K562 (cell line): ENCODE data around the gene NAB1. TPM values are rescaled to one million over a fixed set of nuclear protein-coding genes. Genes with fewer than 3 reads are reported as not detected.

Experiments used
- ATAC-seq: fragments of 200-7000 bp; cut with Tn5 transposase; 3 replicates; pipeline ENCODE4 v1.9.1; 2020; ENCODE audit warnings: moderate library complexity
- BruUV-seq: library from RNA; stranded (reverse); fragments of 400-500 nt; replicated peaks from 2 replicates; lab custom pipeline; 2021; lab: Mats Ljungman, UMichigan
- CTCF ChIA-PET: fragments of 300-600 bp; formaldehyde crosslinking; extraction: SDS; loops from one replicate; lab custom pipeline; 2021; ENCODE audit warnings: low intra/inter-chr PET ratio; lab: Yijun Ruan, JAX
- POLR2A ChIA-PET: fragments of 300-600, 350-650 bp; sonication (Branson Sonifier 250); formaldehyde crosslinking; extraction: SDS; loops from one replicate; lab custom pipeline; 2021; ENCODE audit warnings: antibody characterized with exemption, inconsistent platforms; lab: Yijun Ruan, JAX
- DNase-seq, 4 experiments: peaks; one replicate each; pipeline versions ENCODE4 v3.0.0 to v3.0.0-alpha.2; 2011 to 2018; ENCODE audit warnings: low spot score in 3 of 4, mixed read lengths in 3 of 4; ENCODE audit errors: extremely low read depth in 1 of 4
- FAIRE-seq: peaks from 2 replicates; lab custom pipeline; 2011; peaks lifted over from hg19 to GRCh38; lab: Jason Lieb, UNC
- H2AFZ ChIP-seq: 2 replicates; pipeline ENCODE4 v1.6.0; 2011; ENCODE audit warnings: low read depth, low read length, control low read depth, inconsistent platforms
- H3K27ac ChIP-seq: fragments of 200-600 bp; 3 replicates; pipeline ENCODE4 v1.8.0; 2011; ENCODE audit warnings: low read depth, mild to moderate bottlenecking, control low read depth, inconsistent platforms, low read length, moderate library complexity, mixed read lengths; ENCODE audit errors: extremely low read depth
- H3K27me3 ChIP-seq, 2 experiments: fragments of 300-600 bp in 1 of 2; 2 replicates in 1 of 2; 3 replicates in 1 of 2; pipeline versions ENCODE4 v1.6.0 to v1.8.0; 2011; ENCODE audit warnings: inconsistent platforms in 2 of 2, low read length in 2 of 2, mild to moderate bottlenecking in 1 of 2, mixed read lengths in 1 of 2, moderate library complexity in 1 of 2; ENCODE audit not compliant: control insufficient read depth in 2 of 2, insufficient read depth in 2 of 2
- H3K36me3 ChIP-seq: fragments of 300-600 bp; 3 replicates; pipeline ENCODE4 v1.8.0; 2011; ENCODE audit warnings: mild to moderate bottlenecking, low read length, inconsistent platforms; ENCODE audit not compliant: control insufficient read depth, insufficient read depth
- H3K4me1 ChIP-seq, 2 experiments: fragments of 200-600 bp in 1 of 2; replicated peaks in 1 of 2; 2 replicates in 1 of 2; 3 replicates in 1 of 2; pipeline versions ENCODE4 v1.5.1 to v1.8.0; 2011; ENCODE audit warnings: inconsistent platforms in 2 of 2, low read length in 2 of 2, mild to moderate bottlenecking in 1 of 2, mixed read lengths in 1 of 2, moderate library complexity in 1 of 2; ENCODE audit not compliant: control insufficient read depth in 2 of 2, insufficient read depth in 2 of 2
- H3K4me2 ChIP-seq: 2 replicates; pipeline ENCODE4 v1.6.1; 2011; ENCODE audit warnings: low read length, control low read depth, inconsistent platforms, mixed read lengths; ENCODE audit not compliant: insufficient read depth
- H3K4me3 ChIP-seq: fragments of 200-600 bp; sonication (generic), shearing (Covaris generic); 2 replicates; pipeline ENCODE4 v1.5.1; 2016; ENCODE audit warnings: control low read depth, inconsistent platforms
- H3K79me2 ChIP-seq: fragments of 200-600 bp; 3 replicates; pipeline ENCODE4 v1.8.0; 2011; ENCODE audit warnings: low read length, inconsistent platforms; ENCODE audit not compliant: control insufficient read depth, insufficient read depth
- H3K9ac ChIP-seq, 2 experiments: 2 replicates each; pipeline versions ENCODE4 v1.6.0 to v1.6.1; 2011; ENCODE audit warnings: low read depth in 2 of 2, low read length in 2 of 2, control low read depth in 1 of 2, inconsistent platforms in 1 of 2, mild to moderate bottlenecking in 1 of 2, mixed read lengths in 1 of 2; ENCODE audit not compliant: insufficient read depth in 1 of 2
- H3K9me1 ChIP-seq: one replicate; pipeline ENCODE4 v1.6.0; 2011; ENCODE audit warnings: inconsistent platforms, mild to moderate bottlenecking, low read length, moderate library complexity; ENCODE audit not compliant: control insufficient read depth, insufficient read depth
- H3K9me3 ChIP-seq: replicated peaks from 2 replicates; pipeline ENCODE4 v1.5.1; 2011; ENCODE audit warnings: low read depth, low read length, inconsistent platforms; ENCODE audit not compliant: control insufficient read depth, insufficient read depth
- H4K20me1 ChIP-seq: replicated peaks from 2 replicates; pipeline ENCODE4 v1.6.1; 2011; ENCODE audit warnings: low read length, inconsistent platforms, mixed read lengths; ENCODE audit not compliant: control insufficient read depth, insufficient read depth
- BCOR ChIP-seq: fragments of 450-650 bp; IDR thresholded peaks from 2 replicates; pipeline ENCODE4 v1.6.1; 2016
- FIP1L1 ChIP-seq: fragments of 200-400 bp; formaldehyde crosslinking; IDR thresholded peaks from 2 replicates; pipeline ENCODE4 v1.6.1; 2018; ENCODE audit warnings: mild to moderate bottlenecking, low read depth, low read length; ENCODE audit not compliant: poor library complexity, severe bottlenecking
- ILK ChIP-seq: fragments of 450-650 bp; IDR thresholded peaks from 2 replicates; pipeline ENCODE4 v1.6.1; 2016; ENCODE audit warnings: missing genetic modification characterization, low read depth, mild to moderate bottlenecking, missing compliant biosample characterization, moderate library complexity, borderline replicate concordance
- MAFF ChIP-seq: IDR thresholded peaks from 2 replicates; pipeline ENCODE4 v1.6.1; 2012; ENCODE audit warnings: low read length, improper control_type of control experiment
- PCBP1 ChIP-seq: fragments of 200-400 bp; formaldehyde crosslinking; IDR thresholded peaks from 2 replicates; pipeline ENCODE4 v1.6.1; 2018; ENCODE audit warnings: mild to moderate bottlenecking, low read depth, low read length; ENCODE audit not compliant: poor library complexity, severe bottlenecking
- ZNF668 ChIP-seq: fragments of 250-450 bp; sonication (Bioruptor Pico); IDR thresholded peaks from 2 replicates; pipeline ENCODE4 v1.8.0; 2022; ENCODE audit warnings: mild to moderate bottlenecking, inconsistent platforms
- WGBS: fragments of 100-300 bp; shearing (Covaris generic); methylation state at CpG from one replicate; pipeline ENCODE4 v1.1.6; 2016; ENCODE audit warnings: low coverage, mixed read lengths; ENCODE audit not compliant: insufficient coverage; ENCODE audit errors: missing lambda C conversion rate; 5-methylcytosine and 5-hydroxymethylcytosine counted together
- in situ Hi-C: fragments of 300-500 bp; cut with MboI; formaldehyde crosslinking; loops from 4 replicates; pipeline ENCODE4 v1.15.0; 2018; ENCODE audit warnings: inconsistent platforms, mixed read lengths
- intact Hi-C: fragments of 100-400 bp; cut with micrococcal nuclease; formaldehyde crosslinking; loops from 2 replicates; pipeline ENCODE4 v1.14.2; 2022
- polyA plus RNA-seq, 8 experiments: library from polyadenylated mRNA; depleted of rRNA in 4 of 8; stranded (reverse) in 5 of 8; unstranded in 3 of 8; fragments of >200 nt; fragmentation: Nextera tagmentation in 2 of 8; fragmentation: Illumina TruSeq in 1 of 8; extraction: Ambion mirVana in 2 of 8; extraction: Trizol in 1 of 8; gene quantifications; 2 replicates each; pipeline versions ENCODE4 v1.2.1 to v1.2.3, GENCODE V29; 2011 to 2014; ENCODE audit warnings: inconsistent platforms in 1 of 8, missing spikeins in 1 of 8
- total RNA-seq, 7 experiments: library from RNA; depleted of rRNA in 6 of 7; stranded (reverse); fragments of >200 nt in 6 of 7; fragmentation: Illumina TruSeq in 2 of 7; extraction: Trizol in 2 of 7; gene quantifications; 2 replicates each; pipeline versions ENCODE4 v1.2.1 to v1.2.3, GENCODE V29; 2011 to 2021; ENCODE audit warnings: low replicate concordance in 1 of 7

The NAB1 gene
- total and polyA plus RNA-seq, 9 of the 15 experiments (the other 6 are each of a cell fraction or from before 2014, with no cell fraction given) = 3.1 to 23.0 (median 16.3) TPM

DNA sequence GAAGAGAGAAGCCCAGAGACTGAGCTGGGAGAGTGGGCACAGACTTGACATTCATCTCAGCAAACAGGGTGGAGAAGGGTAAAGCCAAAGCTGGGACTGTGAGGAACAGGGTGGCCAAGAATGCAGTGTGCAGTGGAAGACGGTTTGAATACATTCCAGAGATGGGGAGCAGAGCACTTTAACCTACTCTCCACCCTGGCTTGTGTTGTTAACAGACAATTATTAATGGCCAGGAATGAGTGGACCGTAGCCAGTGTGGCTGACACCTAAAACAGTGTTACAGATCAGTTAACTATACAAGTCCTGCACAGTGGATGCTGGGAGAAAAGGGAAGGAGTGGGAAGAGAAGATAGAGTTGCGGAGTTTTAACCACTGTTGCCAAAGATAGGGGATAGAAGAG is 7.4 kb upstream of the NAB1 start:
- peak overlapping the region; percentile 21; the same call in 1 of the 2 replicates for H3K4me2 ChIP-seq
- no TSS peak for BruUV-seq
- H3K9me1 ChIP-seq = no peaks in the 10 kb centered on the region
- ChIA-PET CTCF (no interaction called here), POLR2A (interaction anchor here (1.1 kb wide), 1 partner anchor 9 kb away, joined by 3 read pairs; no protein-coding TSS in a partner anchor)
- H4K20me1 ChIP-seq = no peaks in the 10 kb centered on the region
- DNase-seq (no peak), FAIRE-seq (no peak), ATAC-seq (peak; percentile 38)
- H3K9me3 ChIP-seq = no peaks in the 10 kb centered on the region
- intact Hi-C loops (no loop called here), in situ Hi-C loops (no loop called here)
- H3K27me3 ChIP-seq = no peaks in the 10 kb centered on the region
- no peaks in the 10 kb centered on the region for H3K36me3 ChIP-seq
- H2AFZ ChIP-seq = peak overlapping the region; percentile 60
- no peak overlapping the region for H3K9ac ChIP-seq
- no peaks in the 10 kb centered on the region for H3K79me2 ChIP-seq
- no peak overlapping the region for H3K27ac ChIP-seq
- H3K4me1 ChIP-seq = peaks cover 0 to 5% of the 10 kb centered on the region in 2 experiments; a peak in 2 of 5 replicates
- no peak overlapping the region for H3K4me3 ChIP-seq
- no peak for TF ChIP-seq FIP1L1
- no peak for TF ChIP-seq MAFF
- no peak for TF ChIP-seq BCOR
- no peak for TF ChIP-seq ZNF668 (CRISPR knock-in tag)
- no peak for TF ChIP-seq PCBP1
- no peak for TF ChIP-seq ILK
- WGBS = 39% methylated on average over 3 of the region's 3 CpGs
